GM10248 (cell line): ENCODE results near the gene CNTNAP2.
"Not testable (repeated sequence)": the region's sequence is repeated elsewhere in the genome, so short reads cannot be mapped to it uniquely, and the experiment has no call there.

Experiments used
- CTCF ChIA-PET: fragments of 300-600 bp; sonication (Branson Sonifier 250); formaldehyde crosslinking; extraction: SDS; loops from one replicate; lab custom pipeline; 2021; ENCODE audit warnings: antibody characterized with exemption; lab: Yijun Ruan, JAX
- POLR2A ChIA-PET: fragments of 350-650 bp; sonication (Branson Sonifier 250); formaldehyde crosslinking; extraction: SDS; loops from one replicate; lab custom pipeline; 2020; ENCODE audit warnings: antibody characterized with exemption; lab: Yijun Ruan, JAX
- DNase-seq: peaks from one replicate; pipeline ENCODE4 v3.0.0; 2012; ENCODE audit errors: extremely low spot score
- TF ChIP-seq, protein P1 (sequence below): IDR thresholded peaks from 2 replicates; pipeline ENCODE4 v1.5.1; 2012; ENCODE audit warnings: mild to moderate bottlenecking, low read depth; ENCODE audit errors: extremely low read depth, missing control alignments, control extremely low read depth

CNTNAP2 gene

DNA sequence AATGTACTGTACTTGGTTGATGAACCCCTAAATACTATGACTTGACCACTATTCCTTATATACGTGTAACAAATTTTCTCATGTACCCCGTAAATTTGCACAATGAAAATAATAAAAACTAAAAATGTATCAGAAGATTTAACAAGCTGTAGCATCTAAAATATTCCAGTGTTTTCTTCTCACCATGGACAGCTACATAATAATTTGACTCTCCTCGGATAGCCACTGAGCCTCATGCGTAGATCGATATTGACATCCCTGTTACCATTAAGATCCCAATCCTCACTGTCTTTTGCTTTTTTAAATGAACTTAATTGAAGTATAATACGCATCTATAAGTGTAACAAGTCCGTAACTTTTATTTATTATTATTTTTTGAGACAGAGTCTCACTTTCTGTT is 2294.3 kb downstream of the CNTNAP2 start:
- POLR2A ChIA-PET, result interaction anchor here (0.7 kb wide), 1 partner anchor 10 kb away, joined by 3 read pairs; no protein-coding TSS in a partner anchor
- TF ChIP-seq, protein P1, sequence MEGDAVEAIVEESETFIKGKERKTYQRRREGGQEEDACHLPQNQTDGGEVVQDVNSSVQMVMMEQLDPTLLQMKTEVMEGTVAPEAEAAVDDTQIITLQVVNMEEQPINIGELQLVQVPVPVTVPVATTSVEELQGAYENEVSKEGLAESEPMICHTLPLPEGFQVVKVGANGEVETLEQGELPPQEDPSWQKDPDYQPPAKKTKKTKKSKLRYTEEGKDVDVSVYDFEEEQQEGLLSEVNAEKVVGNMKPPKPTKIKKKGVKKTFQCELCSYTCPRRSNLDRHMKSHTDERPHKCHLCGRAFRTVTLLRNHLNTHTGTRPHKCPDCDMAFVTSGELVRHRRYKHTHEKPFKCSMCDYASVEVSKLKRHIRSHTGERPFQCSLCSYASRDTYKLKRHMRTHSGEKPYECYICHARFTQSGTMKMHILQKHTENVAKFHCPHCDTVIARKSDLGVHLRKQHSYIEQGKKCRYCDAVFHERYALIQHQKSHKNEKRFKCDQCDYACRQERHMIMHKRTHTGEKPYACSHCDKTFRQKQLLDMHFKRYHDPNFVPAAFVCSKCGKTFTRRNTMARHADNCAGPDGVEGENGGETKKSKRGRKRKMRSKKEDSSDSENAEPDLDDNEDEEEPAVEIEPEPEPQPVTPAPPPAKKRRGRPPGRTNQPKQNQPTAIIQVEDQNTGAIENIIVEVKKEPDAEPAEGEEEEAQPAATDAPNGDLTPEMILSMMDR, result no peak
- no peak for DNase-seq
- CTCF ChIA-PET, result no interaction called here

DNA sequence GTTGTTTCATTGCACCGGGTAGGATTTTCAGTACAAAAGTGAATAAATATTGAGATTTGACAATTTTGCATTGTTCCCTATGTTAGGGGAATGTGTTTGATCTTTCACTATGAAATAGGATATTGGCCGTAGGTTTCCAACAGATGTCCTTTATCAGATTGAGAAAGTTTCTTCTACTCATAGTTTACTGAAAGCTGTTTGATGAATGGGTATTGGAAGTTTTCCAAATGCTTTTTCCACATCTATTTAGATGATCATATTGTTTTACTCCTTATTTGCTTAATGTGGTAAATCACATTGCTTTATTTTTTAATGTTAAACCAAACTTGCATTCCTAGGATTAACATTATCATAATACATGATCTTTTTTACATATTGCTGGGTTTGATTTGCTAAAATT is 2296.1 kb downstream of the CNTNAP2 start:
- DNase-seq, result no peak
- TF ChIP-seq, protein P1, result no peak
- ChIA-PET CTCF (no interaction called here), POLR2A (no interaction called here)

DNA sequence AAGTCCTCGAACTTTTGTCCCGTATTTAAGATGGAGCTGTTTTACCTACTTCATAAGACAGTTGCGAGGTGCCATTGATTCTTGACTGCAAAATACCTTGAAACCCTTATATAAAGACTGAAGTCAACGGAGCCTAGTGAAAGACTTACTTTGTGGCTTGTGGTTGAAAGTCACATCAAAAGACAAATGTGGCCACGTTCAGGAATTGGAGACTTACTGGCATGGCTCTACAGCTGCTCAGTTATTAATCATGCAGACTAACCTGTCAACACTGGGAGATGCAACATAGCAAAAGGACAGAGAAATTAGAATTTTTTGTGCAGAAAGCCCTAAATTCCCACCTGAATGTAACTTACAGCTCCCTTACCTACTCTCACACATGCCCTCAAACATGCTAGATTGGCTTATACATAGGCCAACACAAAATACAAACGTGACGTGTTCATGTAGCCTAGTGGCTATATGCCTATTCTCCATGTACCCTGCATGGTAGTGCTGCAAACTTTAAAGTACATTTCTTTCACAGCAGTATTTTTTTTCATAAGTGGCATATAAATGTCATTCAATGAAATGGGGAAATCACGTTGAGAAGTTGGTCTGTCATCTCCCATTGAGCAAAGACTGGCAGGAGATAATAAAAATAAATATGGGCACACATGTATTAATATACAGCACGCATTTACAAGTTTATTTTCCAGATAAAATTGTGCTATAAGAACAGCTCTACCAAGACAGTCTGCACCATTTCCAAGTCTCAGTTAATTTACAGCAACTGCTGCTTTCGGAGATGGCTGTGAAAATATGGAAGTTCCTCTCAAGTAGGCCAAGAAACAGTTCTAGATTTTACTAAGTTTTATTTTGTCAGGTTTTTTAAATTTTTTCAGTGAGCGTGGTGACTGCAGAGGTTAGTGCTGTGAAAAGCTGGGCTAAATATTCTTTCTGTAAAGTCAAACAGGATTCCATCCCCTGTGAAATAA is 2303.5 kb downstream of the CNTNAP2 start:
- DNase-seq, result no peak
- POLR2A ChIA-PET, result no interaction called here
- CTCF ChIA-PET, result no interaction called here
- TF ChIP-seq, protein P1, result no peak

DNA sequence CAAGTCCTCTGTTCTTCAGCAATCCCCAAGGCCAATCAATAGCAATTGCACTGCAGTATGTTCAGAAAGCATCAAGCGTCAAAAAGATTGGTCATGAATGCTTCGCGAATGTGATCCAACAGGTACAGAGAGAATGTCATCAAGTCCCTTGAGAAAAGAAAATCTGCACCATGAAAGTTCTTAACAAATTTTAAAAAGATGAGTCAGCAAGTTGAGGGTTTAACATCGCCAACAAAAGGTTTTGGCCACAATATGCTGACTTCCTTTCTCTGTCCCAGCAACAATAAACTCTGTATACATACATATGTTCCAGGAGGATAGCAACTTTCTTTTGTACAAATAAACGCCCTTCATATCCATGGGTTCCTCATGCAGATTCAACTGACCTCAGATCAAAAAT is 2305.4 kb downstream of the CNTNAP2 start:
- CTCF ChIA-PET, result no interaction called here
- DNase-seq, result no peak
- TF ChIP-seq, protein P1, result no peak
- POLR2A ChIA-PET, result no interaction called here

DNA sequence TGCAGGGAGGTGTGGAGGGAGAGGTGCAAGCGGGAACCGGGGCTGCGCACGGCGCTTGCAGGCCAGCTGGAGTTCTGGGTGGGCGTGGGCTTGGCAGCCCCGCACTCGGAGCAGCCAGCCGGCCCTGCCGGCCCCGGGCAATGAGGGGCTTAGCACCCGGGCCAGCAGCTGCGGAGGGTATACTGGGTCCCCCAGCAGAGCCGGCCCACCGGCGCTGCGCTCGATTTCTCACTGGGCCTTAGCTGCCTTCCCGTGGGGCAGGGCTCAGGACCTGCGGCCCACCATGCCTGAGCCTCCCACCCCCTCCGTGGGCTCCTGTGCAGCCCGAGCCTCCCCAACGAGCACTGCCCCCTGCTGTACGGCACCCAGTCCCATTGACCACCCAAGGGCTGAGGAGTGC is 2309.8 kb downstream of the CNTNAP2 start:
- DNase-seq, POLR2A ChIA-PET, CTCF ChIA-PET: not testable (repeated sequence)

DNA sequence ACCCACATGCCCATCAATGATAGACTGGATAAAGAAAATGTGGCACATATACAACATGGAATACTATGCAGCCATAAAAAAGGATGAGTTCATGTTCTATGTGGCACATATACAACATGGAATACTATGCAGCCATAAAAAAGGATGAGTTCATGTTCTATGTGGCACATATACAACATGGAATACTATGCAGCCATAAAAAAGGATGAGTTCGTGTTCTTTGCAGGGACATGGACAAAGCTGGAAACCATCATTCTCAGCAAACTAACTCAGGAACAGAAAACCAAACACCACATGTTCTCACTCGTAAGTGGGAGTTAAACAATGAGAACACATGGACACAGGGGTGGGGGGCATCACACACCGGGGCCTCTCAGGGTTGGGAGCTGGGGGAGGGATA is 2314.1 kb downstream of the CNTNAP2 start:
- CTCF ChIA-PET, DNase-seq, POLR2A ChIA-PET: not testable (repeated sequence)

DNA sequence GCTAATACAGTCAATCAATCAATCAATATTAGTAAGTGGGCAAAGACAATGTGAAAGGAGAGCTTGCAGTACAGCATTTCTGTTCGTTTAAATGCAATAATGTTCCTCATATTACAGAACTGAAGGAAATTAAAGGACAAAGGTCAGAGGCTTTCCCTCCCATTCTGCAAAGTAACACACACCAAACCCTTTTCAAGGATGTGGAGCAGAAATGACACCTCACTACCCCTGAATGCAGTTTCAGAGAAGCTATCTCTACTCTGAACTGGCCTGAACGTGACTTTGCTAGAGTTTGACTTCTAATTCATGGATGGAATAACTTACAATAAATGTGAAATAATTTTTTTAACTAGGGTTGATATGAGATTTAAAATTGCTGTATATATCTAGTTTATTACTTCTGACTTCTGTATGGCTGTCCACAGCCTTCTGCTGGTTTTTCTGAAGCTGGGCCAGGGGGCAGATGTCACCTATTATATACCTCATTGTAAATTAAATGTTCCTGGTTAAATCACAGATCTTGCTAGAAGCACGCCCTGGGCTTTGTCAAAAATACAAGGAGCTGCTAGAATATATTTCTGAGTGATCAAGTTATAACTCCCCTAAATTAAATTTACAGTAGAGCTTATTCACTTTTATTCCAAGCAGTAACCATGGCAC is 2317.1 kb downstream of the CNTNAP2 start:
- TF ChIP-seq, protein P1, result no peak
- ChIA-PET POLR2A (no interaction called here), CTCF (interaction anchor here (0.9 to 1.3 kb wide), 2 partner anchors 16 to 18 kb away, joined by 3 read pairs; no protein-coding TSS in a partner anchor)
- DNase-seq, result no peak
